Pancreas (tissue), 10 donors: ENCODE results near the gene MAD1L1. TPM values are rescaled to one million over a fixed set of nuclear protein-coding genes. Genes with fewer than 3 reads are reported as not detected.

Experiments
- ATAC-seq, 4 donors: fragments of 200-7000 bp; cut with Tn5 transposase; one replicate each; pipeline versions ENCODE4 v1.8.0 to v1.9.1; 2020; ENCODE audit warnings: mild to moderate bottlenecking in 4 of 4, moderate library complexity in 4 of 4
- DNase-seq, 6 donors: peaks; one replicate each; pipeline ENCODE4 v3.0.0-alpha.2; 2020
- FAIRE-seq: peaks from 2 replicates; lab custom pipeline; 2012; peaks lifted over from hg19 to GRCh38; lab: Jason Lieb, UNC
- H3K27ac ChIP-seq, 4 donors: fragments of 200-600 bp; sonication (generic); 1 replicate in 3 of 4; 2 replicates in 1 of 4; pipeline versions ENCODE4 v1.5.0 to v1.8.0; 2020
- H3K27me3 ChIP-seq, 4 donors: fragments of 200-600 bp; one replicate each; pipeline ENCODE4 v1.8.0; 2021
- H3K36me3 ChIP-seq, 3 donors: fragments of 200-600 bp; sonication (generic) in 1 of 3; one replicate each; pipeline versions ENCODE4 v1.5.0 to v1.8.0; 2020 to 2021
- H3K4me1 ChIP-seq, 3 donors: fragments of 200-600 bp; one replicate each; pipeline ENCODE4 v1.8.0; 2021
- H3K4me3 ChIP-seq, 4 donors: fragments of 200-600 bp; sonication (generic) in 2 of 4; one replicate each; pipeline versions ENCODE4 v1.5.0 to v1.8.0; 2020 to 2021
- H3K9me3 ChIP-seq, 4 donors: fragments of 200-600 bp; one replicate each; pipeline ENCODE4 v1.8.0; 2021
- CTCF ChIP-seq, 4 donors: fragments of 200-600 bp; sonication (generic) in 3 of 4; IDR thresholded peaks; one replicate each; pipeline versions ENCODE4 v1.5.0 to v1.8.0; 2021; ENCODE audit warnings: antibody characterized with exemption in 4 of 4
- WGBS, 2 donors: extraction: QIAGEN DNeasy Blood & Tissue Kit; methylation state at CpG; one replicate each; pipeline ENCODE4 v1.1.7; 2013; 5-methylcytosine and 5-hydroxymethylcytosine counted together
- intact Hi-C, 3 donors: fragments of 100-400 bp; cut with DNase I; formaldehyde crosslinking; loops; one replicate each; pipeline versions ENCODE4 v1.11.1 to v1.14.2; 2022
- polyA plus RNA-seq, 2 donors: library from polyadenylated mRNA; stranded (reverse); fragments of 200-250 nt; gene quantifications; one replicate each; pipeline ENCODE4 v1.2.3, GENCODE V29; 2013
- total RNA-seq, 6 donors: library from RNA; stranded (reverse); fragmentation: NEBNext Ultra II Directional in 4 of 6; extraction: Animal tissue kit (Norgen Biotek cat#: 25700) in 4 of 6; gene quantifications; one replicate each; pipeline versions ENCODE4 v1.2.1 to v1.2.4, GENCODE V29; 2021 to 2023
- donor health status: healthy with polysubstance abuse.
- donor health status: DM: no; HTN: no; CAD: no; lungs with moderate emphysema.
- donor health status: DM: no; HTN: no; CAD: no.
- donor health status: control.
- donor health status: control.
- donor health status: Bipolar disorder and iron deficiency.
- donor health status: DM: yes; HTN: yes; CAD: no.
- donor health status: DM: no; HTN: no; CAD: no.
- donor health status: DM: no; HTN: no; CAD: no.
- donor health status: DM: yes; HTN: yes; CAD: no.

The MAD1L1 gene
- total and polyA plus RNA-seq, 8 donors: 9.8 to 28.2 (median 11.9) TPM

- Histone ChIP-seq H3K4me3 (no peak overlapping the region), H3K4me1 (no peaks in the 10 kb centered on the region), H3K9me3 (no peaks in the 10 kb centered on the region), H3K36me3 (no peaks in the 10 kb centered on the region), H3K27ac (no peak overlapping the region), H3K27me3 (no peaks in the 10 kb centered on the region)
- intact Hi-C loops: no loop called here
- FAIRE-seq (no peak), ATAC-seq (no peak), DNase-seq (no peak)
- TF ChIP-seq CTCF (IDR thresholded peaks at IDR 0.05): no peak
- WGBS, 2 donors: 93 to 94% methylated on average over 37 of the region's 37 CpGs
Observed at GRCh38 chr7:2168615-2169311, 64.0 kb downstream of the MAD1L1 start.

- DNase-seq (no peak), FAIRE-seq (no peak), ATAC-seq (no peak)
- TF ChIP-seq CTCF (IDR thresholded peaks at IDR 0.05): no peak
- no peaks in the 10 kb centered on the region for H3K4me1 ChIP-seq
- 93 to 98% methylated on average over 25 of the region's 25 CpGs for WGBS, 2 donors
- no peak overlapping the region for H3K27ac ChIP-seq
- H3K9me3 ChIP-seq: no peaks in the 10 kb centered on the region
- no peak overlapping the region for H3K4me3 ChIP-seq
- no peaks in the 10 kb centered on the region for H3K27me3 ChIP-seq
- H3K36me3 ChIP-seq: no peaks in the 10 kb centered on the region
- intact Hi-C loops: no loop called here
Observed at GRCh38 chr7:2166625-2167280, 66.0 kb downstream of the MAD1L1 start.

GRCh38 chr7:2165610-2166594 lies 66.8 kb downstream of the MAD1L1 start:
- H3K4me1 ChIP-seq: no peaks in the 10 kb centered on the region
- DNase-seq (no peak), ATAC-seq (no peak), FAIRE-seq (no peak)
- WGBS, 2 donors: 90% methylated on average over 28 of the region's 28 CpGs
- H3K9me3 ChIP-seq: no peaks in the 10 kb centered on the region
- H3K4me3 ChIP-seq: no peak overlapping the region
- no peaks in the 10 kb centered on the region for H3K36me3 ChIP-seq
- intact Hi-C loops: no loop called here
- H3K27ac ChIP-seq: no peak overlapping the region
- no peak for TF ChIP-seq CTCF (IDR thresholded peaks at IDR 0.05)
- no peaks in the 10 kb centered on the region for H3K27me3 ChIP-seq

- Histone ChIP-seq H3K27me3 (no peaks in the 10 kb centered on the region), H3K4me1 (no peaks in the 10 kb centered on the region), H3K4me3 (no peak overlapping the region), H3K27ac (no peak overlapping the region), H3K36me3 (no peaks in the 10 kb centered on the region), H3K9me3 (no peaks in the 10 kb centered on the region)
- intact Hi-C loops: no loop called here
- FAIRE-seq (no peak), DNase-seq (no peak), ATAC-seq (no peak)
- 91 to 95% methylated on average over 10 of the region's 10 CpGs for WGBS, 2 donors
- no peak for TF ChIP-seq CTCF (IDR thresholded peaks at IDR 0.05)
Observed at GRCh38 chr7:2165239-2165609, 67.5 kb downstream of the MAD1L1 start.
